Measurements from ENCODE around the gene ASPRV1.

The ASPRV1 gene

GRCh38 chr2:69937968-69938367, 23.5 kb downstream of the ASPRV1 start:
- no peak for DNase-seq

GRCh38 chr2:69936906-69937305, 24.5 kb downstream of the ASPRV1 start:
- peak; percentile 61 to 66 (median 63) for DNase-seq

GRCh38 chr2:69935011-69935410, 26.4 kb downstream of the ASPRV1 start:
- no peak for DNase-seq

GRCh38 chr2:69934614-69934908, 26.9 kb downstream of the ASPRV1 start:
- no peak for DNase-seq

- DNase-seq = peak; percentile 92 to 99 (median 96)
Measured at GRCh38 chr2:69933839-69934613, 27.4 kb downstream of the ASPRV1 start.

GRCh38 chr2:69933254-69933828, 28.1 kb downstream of the ASPRV1 start:
- DNase-seq = peak; percentile 73 to 84 (median 75)

- peak in 1 of 3 donors; percentile 45 for DNase-seq
Measured at GRCh38 chr2:69932596-69932922, 28.9 kb downstream of the ASPRV1 start.

GRCh38 chr2:69931832-69932595, 29.4 kb downstream of the ASPRV1 start:
- peak in 2 of 3 donors; percentile 46 to 51 for DNase-seq

GRCh38 chr2:69926849-69927515, 34.4 kb downstream of the ASPRV1 start:
- DNase-seq = peak; percentile 36 to 70 (median 69)

- DNase-seq = peak in 1 of 3 donors; percentile 6
Measured at GRCh38 chr2:69923116-69923515, 38.3 kb downstream of the ASPRV1 start.

GRCh38 chr2:69918401-69918800, 43.0 kb downstream of the ASPRV1 start:
- DNase-seq = peak; percentile 58 to 75 (median 69)

GRCh38 chr2:69917852-69918251, 43.6 kb downstream of the ASPRV1 start:
- peak; percentile 77 to 95 (median 91) for DNase-seq

GRCh38 chr2:69916106-69916505, 45.3 kb downstream of the ASPRV1 start:
- DNase-seq = no peak

- DNase-seq = peak; percentile 41 to 50 (median 43)
Measured at GRCh38 chr2:69914950-69915945, 46.2 kb downstream of the ASPRV1 start, which contains the start of gene MXD1. Gene MXD1 (plus strand): TSS chr2:69915109. CDS start chr2:69915331, 222 bp downstream.

GRCh38 chr2:69914164-69914949, 47.1 kb downstream of the ASPRV1 start:
- DNase-seq = peak; percentile 100

- peak; percentile 76 to 89 (median 86) for DNase-seq
Measured at GRCh38 chr2:69911985-69912563, 49.4 kb downstream of the ASPRV1 start.

Data from suppressor macrophage treated with lipopolysaccharide for 1 hour (primary cell).